Heart left ventricle (tissue), 16 donors: Measurements from ENCODE around the gene ATP2B1. TPM values are rescaled to one million over a fixed set of nuclear protein-coding genes. Genes with fewer than 3 reads are reported as not detected.
"Not testable (repeated sequence)": the region's sequence is repeated elsewhere in the genome, so short reads cannot be mapped to it uniquely, and the experiment has no call there.

ENCODE experiments used
- ATAC-seq, 4 donors: fragments of 200-7000 bp; cut with Tn5 transposase; one replicate each; pipeline ENCODE4 v1.9.1; 2020 to 2022; ENCODE audit warnings: moderate library complexity in 4 of 4, mild to moderate bottlenecking in 3 of 4, moderate number of reproducible peaks in 1 of 4
- DNase-seq, 5 donors: peaks; one replicate each; pipeline ENCODE4 v3.0.0-alpha.2; 2020
- H3K27ac ChIP-seq, 12 donors: fragments of 200-600 bp; sonication (generic) in 4 of 12; one replicate each; pipeline versions ENCODE4 v1.5.0 to v1.8.0; 2016 to 2022; ENCODE audit warnings: mild to moderate bottlenecking in 2 of 12
- H3K27me3 ChIP-seq, 9 donors: fragments of 200-600 bp; sonication (generic) in 2 of 9; one replicate each; pipeline versions ENCODE4 v1.5.1 to v1.8.0; 2016 to 2022; ENCODE audit warnings: mild to moderate bottlenecking in 3 of 9
- H3K36me3 ChIP-seq, 9 donors: fragments of 200-600 bp; sonication (generic) in 2 of 9; one replicate each; pipeline versions ENCODE4 v1.5.0 to v1.8.0; 2018 to 2022; ENCODE audit warnings: mild to moderate bottlenecking in 2 of 9
- H3K4me1 ChIP-seq, 12 donors: fragments of 200-600 bp; sonication (generic) in 4 of 12; one replicate each; pipeline versions ENCODE4 v1.5.0 to v1.8.0; 2016 to 2022; ENCODE audit warnings: mild to moderate bottlenecking in 3 of 12
- H3K4me3 ChIP-seq, 12 donors: fragments of 200-600 bp; sonication (generic) in 4 of 12; one replicate each; pipeline versions ENCODE4 v1.5.0 to v1.8.0; 2017 to 2022; ENCODE audit warnings: mild to moderate bottlenecking in 9 of 12, moderate library complexity in 4 of 12
- H3K9me3 ChIP-seq, 12 donors: fragments of 200-600 bp; sonication (generic) in 4 of 12; one replicate each; pipeline versions ENCODE4 v1.5.0 to v1.8.0; 2016 to 2022; ENCODE audit warnings: mild to moderate bottlenecking in 1 of 12
- POLR2A ChIP-seq, 2 donors: fragments of 450-650 bp; IDR thresholded peaks; one replicate each; pipeline ENCODE4 v1.6.1; 2017; ENCODE audit warnings: antibody characterized with exemption in 2 of 2, mild to moderate bottlenecking in 2 of 2, moderate library complexity in 2 of 2
- WGBS, 4 donors: extraction: QIAGEN DNeasy Blood & Tissue Kit in 2 of 4; methylation state at CpG; one replicate each; pipeline versions ENCODE4 v1.1.5 to v1.1.7; 2013 to 2018; 5-methylcytosine and 5-hydroxymethylcytosine counted together
- intact Hi-C, 10 donors: fragments of 100-400 bp; cut with DNase I; formaldehyde crosslinking; loops; one replicate each; pipeline versions ENCODE4 v1.11.1 to v1.14.2; 2022
- polyA plus RNA-seq, 2 donors: library from polyadenylated mRNA; stranded (reverse); fragments of 200-250 nt; gene quantifications; one replicate each; pipeline ENCODE4 v1.2.3, GENCODE V29; 2013
- total RNA-seq, 9 donors: library from RNA; depleted of rRNA in 2 of 9; stranded (reverse); fragments of >200 nt in 2 of 9; fragmentation: NEBNext Ultra II Directional in 3 of 9; extraction: Animal tissue kit (Norgen Biotek cat#: 25700) in 3 of 9; gene quantifications; one replicate each; pipeline versions ENCODE4 v1.1.0 to v1.2.4, GENCODE V29; 2016 to 2023
- TF ChIP-seq, protein P1 (sequence below), 12 donors: fragments of 200-600 bp; sonication (generic) in 4 of 12; IDR thresholded peaks; one replicate each; pipeline versions ENCODE4 v1.5.0 to v1.8.0; 2018 to 2022; ENCODE audit warnings: antibody characterized with exemption in 12 of 12, mild to moderate bottlenecking in 5 of 12
- donor health status: ischemic (EF 13 %, LVEDD 7.1; RV severe dilation, severe dysfunction).
- donor health status: healthy with polysubstance abuse.
- donor health status: DM: no; HTN: yes; CAD: no.
- donor health status: DM: no; HTN: no; CAD: no.
- donor health status: ischemic (EF 25% LVEDD 6.9; RV normal size, moderate dysfunction).
- donor health status: ischemic (EF 25% LVEDD 5.7; RV mildly dilated, moderate dysfunction).
- donor health status: healthy.
- donor health status: DM: yes; HTN: yes; CAD: no.
- donor health status: ischemic (EF 35%, LVEDD 5.7; RV mildly dilated, moderate dysfunction).
- donor health status: nonischemic (EF 11% LVEDD 7.7; RV severe dilation, severe dysfunction).
- donor health status: DM: yes; HTN: yes; CAD: no.
- donor health status: PGD.
- donor health status: ischemic (EF 29% LVEDD 5.4; RV normal size, mild dysfunction).
- donor health status: nonischemic (EF 23%, LVEDD 6.1; RV moderate dilation, normal function).

The ATP2B1 gene
- total and polyA plus RNA-seq, 11 donors: 3.3 to 34.9 (median 18.5) TPM

DNA sequence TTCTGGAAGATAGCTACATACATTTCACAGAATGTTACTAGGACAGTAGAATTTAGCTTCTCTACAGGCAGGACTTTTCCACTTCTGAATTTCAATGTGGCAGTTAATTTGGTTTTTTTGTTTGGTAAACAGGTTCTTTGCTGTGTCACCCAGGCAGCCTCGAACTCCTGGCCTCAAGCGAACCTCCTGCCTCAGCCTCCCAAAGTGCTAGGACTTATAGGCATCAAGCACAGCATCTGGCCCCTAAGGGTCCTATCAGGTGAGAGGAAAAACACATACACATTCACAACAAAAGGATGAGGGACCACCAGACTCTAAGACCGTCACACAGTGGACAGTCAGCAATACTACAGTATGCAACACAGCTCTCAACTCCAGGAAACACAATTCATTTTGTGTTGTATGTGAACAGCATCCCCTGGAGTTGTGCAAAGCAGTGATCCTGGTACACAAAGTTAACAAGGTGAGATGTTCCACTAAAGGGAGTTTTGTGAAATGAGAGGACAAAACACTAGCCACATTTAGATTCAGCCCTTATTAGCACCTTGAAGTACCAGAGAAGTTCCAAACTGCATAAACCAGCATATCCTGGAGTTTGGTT lies 6.9 kb downstream of the ATP2B1 start:
- TF ChIP-seq, protein P1, sequence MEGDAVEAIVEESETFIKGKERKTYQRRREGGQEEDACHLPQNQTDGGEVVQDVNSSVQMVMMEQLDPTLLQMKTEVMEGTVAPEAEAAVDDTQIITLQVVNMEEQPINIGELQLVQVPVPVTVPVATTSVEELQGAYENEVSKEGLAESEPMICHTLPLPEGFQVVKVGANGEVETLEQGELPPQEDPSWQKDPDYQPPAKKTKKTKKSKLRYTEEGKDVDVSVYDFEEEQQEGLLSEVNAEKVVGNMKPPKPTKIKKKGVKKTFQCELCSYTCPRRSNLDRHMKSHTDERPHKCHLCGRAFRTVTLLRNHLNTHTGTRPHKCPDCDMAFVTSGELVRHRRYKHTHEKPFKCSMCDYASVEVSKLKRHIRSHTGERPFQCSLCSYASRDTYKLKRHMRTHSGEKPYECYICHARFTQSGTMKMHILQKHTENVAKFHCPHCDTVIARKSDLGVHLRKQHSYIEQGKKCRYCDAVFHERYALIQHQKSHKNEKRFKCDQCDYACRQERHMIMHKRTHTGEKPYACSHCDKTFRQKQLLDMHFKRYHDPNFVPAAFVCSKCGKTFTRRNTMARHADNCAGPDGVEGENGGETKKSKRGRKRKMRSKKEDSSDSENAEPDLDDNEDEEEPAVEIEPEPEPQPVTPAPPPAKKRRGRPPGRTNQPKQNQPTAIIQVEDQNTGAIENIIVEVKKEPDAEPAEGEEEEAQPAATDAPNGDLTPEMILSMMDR (IDR thresholded peaks at IDR 0.05): no peak
- no peak for TF ChIP-seq POLR2A (IDR thresholded peaks at IDR 0.05)
- Histone ChIP-seq H3K9me3 (no peaks in the 10 kb centered on the region), H3K4me1 (peaks cover 0 to 36% (median under 1%) of the 10 kb centered on the region in 12 donors), H3K27me3 (no peaks in the 10 kb centered on the region), H3K4me3 (no peak overlapping the region), H3K27ac (no peak overlapping the region), H3K36me3 (no peaks in the 10 kb centered on the region)
- intact Hi-C loops: loop anchor here in 5 of 10 donors (10.0 kb wide), 2 partner anchors 67 to 157 kb away; no protein-coding TSS in a partner anchor
- WGBS, 4 donors: 90 to 98% (median 97%) methylated on average over 3 of the region's 3 CpGs
- ATAC-seq: no peak
- no peak for DNase-seq

DNA sequence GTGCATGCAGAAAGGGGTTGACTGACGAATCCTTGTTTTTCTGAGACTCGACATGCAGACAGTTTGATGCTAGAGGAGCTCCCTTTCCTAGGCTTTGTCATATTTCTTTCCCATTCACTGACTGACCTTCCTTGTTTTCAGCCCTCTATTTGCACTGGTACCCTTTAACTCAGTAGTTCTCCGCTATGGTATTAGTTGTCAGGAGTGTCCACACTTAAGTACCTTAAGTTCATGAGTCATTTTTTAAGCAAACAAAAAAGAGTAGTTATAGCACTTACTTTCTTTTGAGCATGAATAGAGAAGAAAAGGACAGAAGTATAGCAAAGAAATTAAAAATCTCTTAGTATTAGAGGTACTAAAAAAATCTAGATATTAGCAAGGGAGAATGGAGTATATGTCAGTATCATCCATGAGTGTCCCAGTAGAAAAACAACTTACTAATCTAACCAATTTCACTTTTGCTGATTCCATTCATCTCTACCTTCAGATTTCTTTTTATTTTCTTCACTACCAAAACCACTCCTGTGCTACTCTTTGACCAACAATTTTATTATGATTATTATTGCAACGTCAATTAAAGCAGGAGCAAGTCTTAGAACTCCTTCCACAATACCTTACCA lies 8.3 kb downstream of the ATP2B1 start:
- WGBS, 4 donors: 96 to 98% (median 97%) methylated on average over 4 of the region's 4 CpGs
- Histone ChIP-seq H3K9me3 (no peaks in the 10 kb centered on the region), H3K27me3 (no peaks in the 10 kb centered on the region), H3K4me1 (peaks cover 0 to 39% (median 0%) of the 10 kb centered on the region in 12 donors), H3K4me3 (no peak overlapping the region), H3K36me3 (no peaks in the 10 kb centered on the region), H3K27ac (no peak overlapping the region)
- TF ChIP-seq POLR2A (IDR thresholded peaks at IDR 0.05): no peak
- TF ChIP-seq, protein P1 (IDR thresholded peaks at IDR 0.05): no peak
- intact Hi-C loops: loop anchor here in 5 of 10 donors (10.0 kb wide), 2 partner anchors 66 to 156 kb away; no protein-coding TSS in a partner anchor
- DNase-seq (no peak), ATAC-seq (no peak)

DNA sequence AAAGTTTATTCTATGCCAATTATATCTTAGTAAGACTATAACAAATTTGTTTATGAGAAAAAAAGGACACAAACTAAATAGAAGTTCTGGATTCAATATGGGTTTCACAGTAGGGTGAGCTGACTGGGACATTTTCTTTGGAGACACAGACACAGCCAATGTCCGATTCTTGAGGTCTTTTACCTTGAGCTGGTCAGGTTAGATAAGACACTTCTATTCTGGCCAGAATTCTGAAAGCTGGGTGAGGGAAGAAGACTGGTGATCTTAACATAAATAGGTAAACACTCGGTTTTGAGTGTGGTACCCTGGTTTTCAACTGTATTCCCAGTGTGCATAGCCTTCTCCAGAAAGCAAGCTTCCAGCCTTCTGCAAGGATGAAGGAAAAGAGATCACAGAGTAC lies 10.0 kb downstream of the ATP2B1 start:
- DNase-seq: no peak
- H3K36me3 ChIP-seq: no peaks in the 10 kb centered on the region
- H3K4me3 ChIP-seq: no peak overlapping the region
- no peaks in the 10 kb centered on the region for H3K9me3 ChIP-seq
- H3K27me3 ChIP-seq: no peaks in the 10 kb centered on the region
- H3K27ac ChIP-seq: no peak overlapping the region
- intact Hi-C loops: no loop called here
- TF ChIP-seq, protein P1 (IDR thresholded peaks at IDR 0.05): no peak
- TF ChIP-seq POLR2A (IDR thresholded peaks at IDR 0.05): no peak
- WGBS, 4 donors: 86 to 94% (median 90%) methylated on average over 2 of the region's 2 CpGs
- H3K4me1 ChIP-seq: peaks cover 0 to 35% (median 0%) of the 10 kb centered on the region in 12 donors
- ATAC-seq: no peak

DNA sequence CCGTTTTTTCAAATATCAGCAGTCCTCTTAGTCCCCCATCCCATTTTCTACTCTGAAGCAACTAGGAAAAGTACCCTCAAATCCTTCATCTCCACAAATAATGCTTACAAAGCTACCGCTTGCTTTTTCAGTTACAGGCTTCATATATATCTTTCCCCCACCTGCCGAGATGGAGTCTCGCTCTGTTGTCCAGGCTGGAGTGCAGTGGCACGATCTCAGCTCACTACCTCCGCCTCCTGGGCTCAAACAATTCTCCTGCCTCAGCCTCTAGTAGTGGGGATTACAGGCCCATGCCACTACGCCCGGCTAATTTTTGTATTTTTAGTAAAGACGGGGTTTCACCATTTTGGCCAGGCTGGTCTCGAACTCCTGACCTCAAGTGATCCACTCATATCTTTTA lies 10.9 kb downstream of the ATP2B1 start:
- H3K27ac ChIP-seq, ATAC-seq, H3K27me3 ChIP-seq, intact Hi-C loops, H3K4me3 ChIP-seq, H3K9me3 ChIP-seq, DNase-seq, H3K36me3 ChIP-seq: not testable (repeated sequence)
- peaks cover 0 to 38% (median 0%) of the 10 kb centered on the region in 12 donors for H3K4me1 ChIP-seq
- 96 to 98% (median 98%) methylated on average over 10 of the region's 10 CpGs for WGBS, 4 donors
